VCaP (cell line): ENCODE measurements around the gene JMJD1C.
A peak's percentile ranks its signal among the peaks of the same experiment; 100 is the strongest.

Experiments
- H3K27ac ChIP-seq: fragments of 450-650 bp; 2 replicates; pipeline ENCODE4 v1.5.1; 2017
- CTCF ChIP-seq: fragments of 450-650 bp; conservative IDR thresholded peaks from 2 replicates; pipeline ENCODE4 v1.5.1; 2017; ENCODE audit warnings: mild to moderate bottlenecking, moderate library complexity

The JMJD1C gene

GRCh38 chr10:63267414-63268148, 198.2 kb downstream of the JMJD1C start:
- peak overlapping the region; percentile 87 for H3K27ac ChIP-seq
- TF ChIP-seq CTCF: no peak

GRCh38 chr10:63266391-63267316, 199.1 kb downstream of the JMJD1C start:
- peak overlapping the region; percentile 87 for H3K27ac ChIP-seq
- TF ChIP-seq CTCF: no peak

GRCh38 chr10:63265683-63266235, 200.0 kb downstream of the JMJD1C start:
- no peak for TF ChIP-seq CTCF
- peak overlapping the region; percentile 87 for H3K27ac ChIP-seq

- H3K27ac ChIP-seq: peak overlapping the region; percentile 87
Measured at GRCh38 chr10:63265222-63265617, 200.6 kb downstream of the JMJD1C start.

GRCh38 chr10:63264617-63265221, 201.1 kb downstream of the JMJD1C start:
- H3K27ac ChIP-seq: peak overlapping the region; percentile 87

More at GRCh38 chr10:63265222-63265617, 200.6 kb downstream of the JMJD1C start:
- no peak for TF ChIP-seq CTCF

GRCh38 chr10:63262430-63263073, 203.2 kb downstream of the JMJD1C start:
- TF ChIP-seq CTCF: no peak
- H3K27ac ChIP-seq: no peak overlapping the region

More at GRCh38 chr10:63264617-63265221, 201.1 kb downstream of the JMJD1C start:
- no peak for TF ChIP-seq CTCF
